HFFc6 (cell line): ENCODE measurements around the gene WNT7A. TPM values are rescaled to one million over a fixed set of nuclear protein-coding genes. Genes with fewer than 3 reads are reported as not detected.

Experiments used
- DNase-seq: peaks from one replicate; pipeline ENCODE4 v3.0.0-alpha.2; 2018
- H3K27ac Mint-ChIP-seq: 2 replicates; pipeline ENCODE4 v1.8.0; 2020; ENCODE audit warnings: mild to moderate bottlenecking, mixed read lengths
- H3K27me3 Mint-ChIP-seq: 2 replicates; pipeline ENCODE4 v1.8.0; 2021; ENCODE audit warnings: mild to moderate bottlenecking, moderate library complexity, mixed read lengths; ENCODE audit not compliant: insufficient read depth
- H3K36me3 Mint-ChIP-seq: 2 replicates; pipeline ENCODE4 v1.8.0; 2021; ENCODE audit warnings: low read depth, mixed read lengths
- H3K4me1 Mint-ChIP-seq: 2 replicates; pipeline ENCODE4 v1.8.0; 2020; ENCODE audit warnings: low read depth, mixed read lengths
- H3K4me3 Mint-ChIP-seq: 2 replicates; pipeline ENCODE4 v1.8.0; 2020; ENCODE audit warnings: mild to moderate bottlenecking, moderate library complexity, mixed read lengths
- H3K9me3 Mint-ChIP-seq: 2 replicates; pipeline ENCODE4 v1.8.0; 2020; ENCODE audit warnings: mild to moderate bottlenecking, mixed read lengths
- CTCF ChIP-seq: fragments of 200-600 bp; sonication (generic); IDR thresholded peaks from 2 replicates; pipeline ENCODE4 v1.5.0; 2021; ENCODE audit warnings: antibody characterized with exemption, mild to moderate bottlenecking
- total RNA-seq, 6 experiments: library from RNA; stranded (reverse); fragmentation: NEBNext Ultra II Directional; extraction: Animal tissue kit (Norgen Biotek cat#: 25700); gene quantifications; 2 replicates in 1 of 6; 3 replicates in 5 of 6; pipeline ENCODE4 v1.2.3, GENCODE V29; 2021

Gene WNT7A
- total RNA-seq, 6 experiments from 2014 or later, result not detected

GRCh38 chr3:13825821-13826220 is 54.0 kb downstream of the WNT7A start:
- H3K27ac Mint-ChIP-seq, result no peak overlapping the region
- H3K4me1 Mint-ChIP-seq, result 0 out of 2 replicates have a peak, but pooled peaks cover 8% of the 10 kb centered on the region
- no peak for DNase-seq
- no peak for TF ChIP-seq CTCF
- no peak overlapping the region for H3K4me3 Mint-ChIP-seq
- H3K36me3 Mint-ChIP-seq, result no peaks in the 10 kb centered on the region
- H3K9me3 Mint-ChIP-seq, result peaks cover 21% of the 10 kb centered on the region
- H3K27me3 Mint-ChIP-seq, result peaks cover 4% of the 10 kb centered on the region

- Mint-ChIP-seq H3K27me3 (peaks cover 4% of the 10 kb centered on the region), H3K4me3 (no peak overlapping the region), H3K4me1 (0 out of 2 replicates have a peak, but pooled peaks cover 8% of the 10 kb centered on the region), H3K36me3 (no peaks in the 10 kb centered on the region), H3K9me3 (peaks cover 16% of the 10 kb centered on the region), H3K27ac (no peak overlapping the region)
- no peak for DNase-seq
- no peak for TF ChIP-seq CTCF
Measured at GRCh38 chr3:13825311-13825579, 54.6 kb downstream of the WNT7A start.

DNA sequence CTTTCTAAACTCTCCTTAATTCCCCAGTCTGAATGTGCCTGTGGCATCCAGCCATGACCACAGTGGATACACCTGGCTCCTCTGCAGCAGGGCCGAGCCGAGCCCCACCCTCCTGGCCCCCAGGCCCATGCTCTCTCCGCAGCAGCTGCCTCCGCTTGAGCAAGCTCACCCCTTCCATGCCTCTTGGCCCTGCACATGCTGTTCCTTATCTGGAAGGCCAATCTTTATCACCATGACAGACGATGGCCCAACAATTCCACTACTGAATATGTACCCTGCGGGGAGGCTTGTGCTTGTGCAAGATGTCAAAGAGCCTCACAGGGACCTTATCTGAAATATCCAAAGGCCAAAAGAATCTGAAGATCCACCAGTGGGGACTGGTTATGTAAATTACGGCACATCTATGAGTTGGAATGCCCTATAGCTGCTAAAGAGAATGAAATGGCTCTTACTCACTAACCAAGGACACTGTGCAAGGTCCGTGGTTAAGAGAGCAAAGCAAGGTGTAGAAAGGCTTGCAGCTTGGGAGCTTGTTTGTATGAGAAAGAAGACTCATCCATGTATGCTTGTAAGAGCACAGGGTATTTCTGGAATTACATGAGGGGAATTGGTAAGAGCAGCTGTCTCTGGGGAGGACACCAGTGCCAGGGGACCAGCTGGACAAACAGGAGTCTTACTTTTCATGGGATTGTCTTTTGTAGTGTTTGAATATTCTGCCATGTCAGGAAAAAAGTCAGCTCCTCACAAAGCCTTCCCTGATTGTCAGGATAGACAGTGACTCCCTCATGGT is 55.2 kb downstream of the WNT7A start:
- H3K27me3 Mint-ChIP-seq, result peaks cover 4% of the 10 kb centered on the region
- no peak for TF ChIP-seq CTCF
- H3K27ac Mint-ChIP-seq, result no peak overlapping the region
- H3K4me3 Mint-ChIP-seq, result no peak overlapping the region
- DNase-seq, result no peak
- peaks cover 16% of the 10 kb centered on the region for H3K9me3 Mint-ChIP-seq
- 0 out of 2 replicates have a peak, but pooled peaks cover 8% of the 10 kb centered on the region for H3K4me1 Mint-ChIP-seq
- no peaks in the 10 kb centered on the region for H3K36me3 Mint-ChIP-seq

DNA sequence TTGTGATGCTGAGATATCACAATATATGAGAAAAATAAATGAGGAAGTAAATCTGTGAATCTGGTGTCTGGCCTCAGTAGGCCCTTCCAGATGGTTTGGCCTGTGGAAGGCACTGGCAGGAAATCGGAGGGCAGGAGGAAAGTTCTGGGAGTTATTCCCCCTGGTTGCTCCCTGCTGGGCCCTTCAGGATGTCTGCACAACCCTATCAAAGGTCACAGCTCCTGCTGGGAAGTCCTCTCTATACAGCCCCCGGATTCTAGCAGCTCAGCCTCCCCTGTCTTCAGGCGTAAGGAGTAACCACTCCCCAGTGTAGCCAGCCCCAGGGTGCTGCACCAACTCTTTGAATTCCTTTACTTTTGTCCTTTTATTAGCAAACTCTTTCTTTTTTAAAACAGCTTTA is 56.2 kb downstream of the WNT7A start:
- TF ChIP-seq CTCF, result no peak
- DNase-seq, result no peak
- Mint-ChIP-seq H3K27ac (no peak overlapping the region), H3K4me1 (0 out of 2 replicates have a peak, but pooled peaks cover 8% of the 10 kb centered on the region), H3K4me3 (no peak overlapping the region), H3K9me3 (peaks cover 16% of the 10 kb centered on the region), H3K27me3 (peaks cover 4% of the 10 kb centered on the region), H3K36me3 (no peaks in the 10 kb centered on the region)

- no peak for DNase-seq
- H3K4me3 Mint-ChIP-seq, result no peak overlapping the region
- H3K27ac Mint-ChIP-seq, result no peak overlapping the region
- 0 out of 2 replicates have a peak, but pooled peaks cover 8% of the 10 kb centered on the region for H3K4me1 Mint-ChIP-seq
- TF ChIP-seq CTCF, result no peak
- peaks cover 16% of the 10 kb centered on the region for H3K9me3 Mint-ChIP-seq
- no peaks in the 10 kb centered on the region for H3K36me3 Mint-ChIP-seq
- peaks cover 4% of the 10 kb centered on the region for H3K27me3 Mint-ChIP-seq
Measured at GRCh38 chr3:13822871-13823585, 56.8 kb downstream of the WNT7A start.
